Measurements from ENCODE around the gene CDR2.
"Not testable (repeated sequence)": the region's sequence is repeated elsewhere in the genome, so short reads cannot be mapped to it uniquely, and the experiment has no call there.

CDR2 gene

DNA sequence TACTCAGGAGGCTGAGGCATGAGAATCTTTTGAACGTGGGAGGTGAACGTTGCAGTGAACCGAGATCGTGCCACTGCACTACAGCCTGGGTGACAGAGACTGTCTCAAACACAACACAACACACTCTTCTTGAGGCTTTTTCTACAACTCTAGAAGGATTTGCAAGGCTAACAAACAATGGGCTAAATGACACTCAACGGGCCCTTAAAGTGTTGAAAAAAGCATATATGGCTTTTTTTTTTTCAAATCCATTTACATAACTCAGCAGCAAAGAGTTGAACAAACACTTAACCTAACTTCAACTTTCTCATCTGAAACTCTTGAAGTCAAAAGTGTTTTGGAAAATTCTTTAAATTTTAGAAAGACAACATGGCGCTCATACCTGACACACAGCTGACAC lies 22.3 kb downstream of the CDR2 start:
- no peak overlapping the region for H3K9ac ChIP-seq (ENCODE audit: low read depth, low read length)
- H3K4me1 ChIP-seq (ENCODE audit: insufficient read depth, low read length): peaks cover 17% of the 10 kb centered on the region
- no peaks in the 10 kb centered on the region for H3K9me3 ChIP-seq (ENCODE audit: control insufficient read depth, insufficient read depth, low read length)
- H3K36me3 ChIP-seq (ENCODE audit: insufficient read depth, low read length): peaks cover 17% of the 10 kb centered on the region

DNA sequence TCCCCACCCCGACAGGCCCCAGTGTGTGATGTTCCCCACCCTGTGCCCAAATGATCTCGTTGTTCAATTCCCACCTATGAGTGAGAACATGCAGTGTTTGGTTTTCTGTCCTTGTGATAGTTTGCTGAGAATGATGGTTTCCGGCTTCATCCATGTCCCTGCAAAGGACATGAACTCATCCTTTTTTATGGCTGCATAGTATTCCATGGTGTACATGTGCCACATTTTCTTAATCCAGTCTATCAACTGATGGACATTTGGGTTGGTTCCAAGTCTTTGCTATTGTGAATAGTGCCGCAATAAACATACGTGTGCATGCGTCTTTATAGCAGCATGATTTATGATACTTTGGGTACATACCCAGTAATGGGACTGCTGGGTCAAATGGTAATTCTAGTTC lies 23.4 kb downstream of the CDR2 start:
- H3K36me3 ChIP-seq (ENCODE audit: insufficient read depth, low read length): peaks cover 23% of the 10 kb centered on the region
- H3K4me1 ChIP-seq (ENCODE audit: insufficient read depth, low read length): peaks cover 17% of the 10 kb centered on the region
- H3K9ac ChIP-seq (ENCODE audit: low read depth, low read length); H3K9me3 ChIP-seq (ENCODE audit: control insufficient read depth, insufficient read depth, low read length): not testable (repeated sequence)

DNA sequence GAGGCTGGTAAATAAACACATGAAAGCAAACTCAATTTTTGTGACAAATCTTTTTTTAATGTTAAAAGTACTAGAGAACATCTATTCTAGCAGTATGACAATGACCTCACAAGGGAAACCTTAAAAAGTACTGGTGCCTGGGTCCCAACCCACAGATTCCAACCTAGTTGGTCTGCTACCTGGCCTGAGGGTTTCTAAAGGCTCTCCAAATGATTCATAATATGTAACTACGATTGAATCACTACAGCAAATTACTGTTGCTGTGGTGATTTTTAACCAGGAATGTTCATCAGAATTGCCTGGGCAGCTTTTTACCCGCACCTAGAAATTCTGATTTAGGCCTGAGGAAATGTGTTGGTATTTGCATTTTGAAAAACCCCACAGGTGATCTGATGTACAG lies 26.1 kb downstream of the CDR2 start:
- H3K9me3 ChIP-seq (ENCODE audit: control insufficient read depth, insufficient read depth, low read length): no peaks in the 10 kb centered on the region
- H3K9ac ChIP-seq (ENCODE audit: low read depth, low read length): no peak overlapping the region
- peaks cover 23% of the 10 kb centered on the region for H3K36me3 ChIP-seq (ENCODE audit: insufficient read depth, low read length)
- peaks cover 11% of the 10 kb centered on the region for H3K4me1 ChIP-seq (ENCODE audit: insufficient read depth, low read length)

DNA sequence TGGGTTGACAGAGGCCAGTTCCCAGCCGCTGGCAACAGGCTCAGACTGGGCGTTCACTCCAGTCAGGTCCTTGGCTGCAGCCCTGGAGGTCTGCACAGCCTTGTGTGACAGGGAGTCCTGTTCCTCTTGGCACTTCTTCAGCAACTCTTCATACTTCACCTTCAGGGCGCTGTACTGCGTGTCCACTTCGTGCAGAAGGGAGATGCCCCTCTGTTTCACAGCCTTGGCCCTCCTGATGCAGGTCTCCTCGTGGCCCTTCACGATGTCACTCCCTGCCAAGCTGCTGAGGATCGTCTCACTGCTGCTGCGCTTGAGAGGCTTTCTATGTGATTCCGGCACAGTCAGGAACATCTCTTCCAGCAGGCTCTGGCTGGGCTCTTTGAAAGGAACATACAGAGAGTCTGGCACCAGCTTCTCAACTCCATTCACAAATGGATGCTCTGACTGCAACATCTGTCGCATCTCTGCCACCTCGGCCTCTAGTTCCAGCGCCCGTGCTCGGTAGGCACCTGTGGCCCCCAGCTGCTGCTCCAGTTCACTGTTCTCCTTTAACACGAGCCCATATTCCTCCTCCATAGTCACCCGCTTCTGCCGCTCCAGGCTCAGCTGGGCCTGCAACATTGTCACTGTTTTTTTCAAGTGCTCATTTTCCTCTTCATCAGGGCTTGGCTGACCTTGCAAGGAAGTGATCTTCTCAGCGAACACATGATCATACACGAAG lies 27.2 kb downstream of the CDR2 start:
- no peak overlapping the region for H3K9ac ChIP-seq (ENCODE audit: low read depth, low read length)
- peaks cover 23% of the 10 kb centered on the region for H3K36me3 ChIP-seq (ENCODE audit: insufficient read depth, low read length)
- peaks cover under 1% of the 10 kb centered on the region; the same call in 1 of the 2 replicates for H3K4me1 ChIP-seq (ENCODE audit: insufficient read depth, low read length)
- H3K9me3 ChIP-seq (ENCODE audit: control insufficient read depth, insufficient read depth, low read length): no peaks in the 10 kb centered on the region

DNA sequence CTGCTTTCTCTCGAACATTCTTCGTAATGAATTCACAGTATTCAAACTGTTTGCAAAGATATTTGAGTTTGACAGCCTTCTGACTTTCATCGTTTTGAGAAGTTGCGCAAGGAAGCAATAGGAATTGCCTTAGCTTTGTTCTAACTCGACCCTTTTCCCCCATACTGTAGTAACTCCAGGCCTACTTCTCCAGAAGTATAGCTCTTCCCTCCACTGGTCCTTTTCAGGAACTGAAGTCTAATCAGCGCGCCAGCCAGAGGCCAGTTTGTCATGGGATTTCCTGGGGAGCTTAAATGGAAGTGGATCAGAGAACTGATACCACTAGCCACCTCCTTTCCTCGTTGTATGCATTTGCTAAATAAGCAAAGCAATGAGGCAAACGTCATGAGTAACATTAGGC lies 27.9 kb downstream of the CDR2 start:
- Histone ChIP-seq H3K9me3 (ENCODE audit: control insufficient read depth, insufficient read depth, low read length) (no peaks in the 10 kb centered on the region), H3K4me1 (ENCODE audit: insufficient read depth, low read length) (no peaks in the 10 kb centered on the region), H3K36me3 (ENCODE audit: insufficient read depth, low read length) (peaks cover 23% of the 10 kb centered on the region), H3K9ac (ENCODE audit: low read depth, low read length) (no peak overlapping the region)

DNA sequence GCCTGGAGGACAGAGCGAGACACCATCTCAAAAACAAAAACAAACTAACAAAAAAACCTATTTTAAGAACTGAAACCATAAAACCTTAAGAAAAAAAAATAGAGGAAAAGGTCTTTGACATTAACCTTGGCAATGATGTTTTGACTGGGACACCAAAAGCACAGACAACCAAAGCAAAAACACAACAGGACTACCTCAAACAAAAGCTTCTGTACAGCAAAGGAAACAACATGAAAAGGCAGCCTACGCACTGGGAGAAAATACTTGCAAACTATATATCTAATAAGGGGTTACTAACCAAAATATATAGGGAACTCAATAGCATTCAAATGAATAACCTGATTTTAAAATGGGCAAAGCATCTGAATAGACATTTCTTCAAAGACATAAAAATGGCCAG lies 32.3 kb downstream of the CDR2 start:
- Histone ChIP-seq H3K9me3 (ENCODE audit: control insufficient read depth, insufficient read depth, low read length) (peaks cover 7% of the 10 kb centered on the region; the same call in 1 of the 2 replicates), H3K36me3 (ENCODE audit: insufficient read depth, low read length) (peaks cover 5% of the 10 kb centered on the region), H3K9ac (ENCODE audit: low read depth, low read length) (no peak overlapping the region), H3K4me1 (ENCODE audit: insufficient read depth, low read length) (no peaks in the 10 kb centered on the region)

DNA sequence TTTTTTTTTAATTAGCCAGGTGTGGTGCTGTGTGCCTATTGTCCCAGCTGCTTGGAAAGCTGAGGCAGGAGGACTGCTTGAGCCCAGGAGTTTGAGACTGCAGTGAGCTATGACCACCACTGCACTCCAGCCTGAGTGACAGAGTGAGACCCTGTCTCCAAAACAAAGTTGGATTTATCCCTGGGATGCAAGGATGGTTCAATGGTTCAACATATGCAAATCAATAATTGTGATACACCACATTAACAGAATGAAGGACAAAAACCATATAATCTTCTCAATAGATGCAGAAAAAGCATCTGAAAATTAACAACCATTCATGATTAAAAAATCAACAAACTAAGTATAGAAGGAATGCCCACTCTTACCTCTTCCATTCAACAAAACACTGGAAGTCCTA lies 33.5 kb downstream of the CDR2 start:
- Histone ChIP-seq H3K9me3 (ENCODE audit: control insufficient read depth, insufficient read depth, low read length) (peaks cover 13% of the 10 kb centered on the region; the same call in 1 of the 2 replicates), H3K36me3 (ENCODE audit: insufficient read depth, low read length) (peaks cover 5% of the 10 kb centered on the region), H3K4me1 (ENCODE audit: insufficient read depth, low read length) (no peaks in the 10 kb centered on the region), H3K9ac (ENCODE audit: low read depth, low read length) (no peak overlapping the region)

DNA sequence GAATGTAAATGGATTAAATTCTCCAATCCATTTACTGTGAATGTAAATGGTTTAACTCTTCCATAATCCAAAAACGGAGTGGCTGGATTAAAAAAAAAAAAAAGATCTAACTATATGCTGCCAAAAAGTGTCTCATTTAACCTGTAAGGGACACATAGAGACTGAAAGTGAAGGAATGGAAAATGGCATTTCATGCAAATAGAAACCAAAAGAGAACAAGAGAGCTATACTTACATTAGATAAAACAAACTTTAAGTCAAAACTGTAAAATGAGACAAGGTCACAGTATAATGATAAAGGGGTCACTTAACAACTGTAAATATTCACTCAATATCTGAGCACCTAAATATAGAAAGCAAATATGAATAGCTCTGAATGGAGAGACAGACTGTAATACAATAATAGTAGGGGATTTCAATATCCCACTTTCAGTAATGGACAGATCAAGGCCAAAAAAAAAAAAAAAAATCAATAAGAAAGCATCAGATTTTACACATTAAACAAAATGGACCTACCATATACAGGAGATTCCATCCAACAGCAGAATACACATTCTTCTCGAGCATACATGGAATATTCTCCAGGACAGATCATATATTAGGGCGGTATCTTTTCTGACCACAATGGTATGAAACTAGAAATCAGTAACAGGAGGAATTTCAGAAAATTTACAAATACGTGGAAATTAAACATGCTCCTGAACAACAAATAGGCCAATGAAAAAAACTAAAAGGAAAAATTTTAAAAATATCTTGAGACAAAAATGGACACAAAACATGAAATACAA lies 36.4 kb downstream of the CDR2 start:
- Histone ChIP-seq H3K9me3 (ENCODE audit: control insufficient read depth, insufficient read depth, low read length) (peaks cover 16% of the 10 kb centered on the region), H3K9ac (ENCODE audit: low read depth, low read length) (no peak overlapping the region), H3K36me3 (ENCODE audit: insufficient read depth, low read length) (peaks cover 31% of the 10 kb centered on the region), H3K4me1 (ENCODE audit: insufficient read depth, low read length) (no peaks in the 10 kb centered on the region)

DNA sequence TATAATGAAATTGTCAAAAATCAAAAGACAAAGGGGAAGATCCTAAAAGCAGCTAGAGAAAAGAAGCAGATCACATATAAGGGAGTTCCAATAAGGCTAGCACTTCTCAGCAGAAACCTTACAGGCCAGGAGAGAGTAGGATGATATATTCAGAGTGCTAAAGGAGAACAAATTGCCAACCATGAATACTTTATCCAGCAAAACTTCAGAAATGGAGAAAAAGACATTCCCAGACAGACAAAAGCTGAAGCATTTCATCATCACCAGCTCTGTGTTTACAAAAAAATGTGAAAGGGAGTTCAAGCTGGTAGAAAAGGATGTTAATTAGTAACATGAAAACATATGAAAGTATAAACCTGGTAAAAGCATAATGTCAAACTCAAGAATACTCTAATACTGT lies 37.4 kb downstream of the CDR2 start:
- no peak overlapping the region for H3K9ac ChIP-seq (ENCODE audit: low read depth, low read length)
- peaks cover 34% of the 10 kb centered on the region for H3K36me3 ChIP-seq (ENCODE audit: insufficient read depth, low read length)
- peaks cover 16% of the 10 kb centered on the region for H3K9me3 ChIP-seq (ENCODE audit: control insufficient read depth, insufficient read depth, low read length)
- H3K4me1 ChIP-seq (ENCODE audit: insufficient read depth, low read length): no peaks in the 10 kb centered on the region

DNA sequence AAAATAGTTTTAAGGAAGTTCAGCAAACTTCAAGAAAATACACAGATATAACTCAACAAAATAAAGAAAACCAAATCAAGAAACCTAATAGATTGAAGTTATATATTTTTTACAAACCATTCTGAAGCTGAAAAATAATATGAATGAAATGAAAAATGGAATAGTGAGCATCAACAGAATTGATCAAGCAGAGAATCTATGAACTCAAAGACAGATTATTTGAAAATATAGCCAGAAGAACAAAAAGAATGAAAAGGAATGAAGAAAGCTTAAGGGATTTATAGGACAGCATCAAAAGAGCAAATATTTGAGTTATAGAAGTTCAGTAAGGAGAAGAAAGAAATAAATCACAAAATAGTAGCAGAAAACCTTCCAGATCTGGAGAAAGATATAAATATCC lies 37.8 kb downstream of the CDR2 start:
- Histone ChIP-seq H3K36me3 (ENCODE audit: insufficient read depth, low read length) (peaks cover 39% of the 10 kb centered on the region), H3K9ac (ENCODE audit: low read depth, low read length) (no peak overlapping the region), H3K4me1 (ENCODE audit: insufficient read depth, low read length) (no peaks in the 10 kb centered on the region), H3K9me3 (ENCODE audit: control insufficient read depth, insufficient read depth, low read length) (peaks cover 16% of the 10 kb centered on the region)

DNA sequence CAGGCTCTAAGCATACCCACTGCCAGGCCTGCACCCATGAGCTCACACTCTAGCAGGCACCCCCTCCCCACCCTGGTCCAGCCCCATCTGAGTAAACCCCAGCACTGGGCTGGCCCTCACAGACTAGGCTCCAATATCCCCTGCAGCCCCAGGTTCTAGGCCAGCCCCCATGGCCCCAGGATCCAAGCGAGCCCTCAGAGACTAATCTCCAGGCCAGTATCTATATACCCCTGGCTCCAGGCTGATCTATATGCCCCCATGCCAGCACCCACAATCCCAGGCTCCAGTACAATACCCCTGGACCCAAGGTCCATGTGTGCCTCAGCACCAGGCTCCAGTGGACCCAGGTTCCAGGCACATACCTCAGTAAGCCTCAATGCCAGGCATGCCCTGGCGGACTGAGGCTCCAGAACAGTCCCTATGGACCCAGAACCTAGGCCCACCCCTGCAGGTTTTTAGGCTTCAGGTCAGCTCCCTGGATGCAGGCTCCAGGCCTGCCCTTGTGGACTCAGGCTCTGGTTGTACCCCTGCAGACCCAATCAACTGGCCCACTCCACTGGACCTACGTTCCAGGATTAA lies 38.7 kb downstream of the CDR2 start:
- Histone ChIP-seq H3K36me3 (ENCODE audit: insufficient read depth, low read length) (peaks cover 40% of the 10 kb centered on the region), H3K4me1 (ENCODE audit: insufficient read depth, low read length) (no peaks in the 10 kb centered on the region), H3K9ac (ENCODE audit: low read depth, low read length) (no peak overlapping the region), H3K9me3 (ENCODE audit: control insufficient read depth, insufficient read depth, low read length) (peaks cover 16% of the 10 kb centered on the region)

DNA sequence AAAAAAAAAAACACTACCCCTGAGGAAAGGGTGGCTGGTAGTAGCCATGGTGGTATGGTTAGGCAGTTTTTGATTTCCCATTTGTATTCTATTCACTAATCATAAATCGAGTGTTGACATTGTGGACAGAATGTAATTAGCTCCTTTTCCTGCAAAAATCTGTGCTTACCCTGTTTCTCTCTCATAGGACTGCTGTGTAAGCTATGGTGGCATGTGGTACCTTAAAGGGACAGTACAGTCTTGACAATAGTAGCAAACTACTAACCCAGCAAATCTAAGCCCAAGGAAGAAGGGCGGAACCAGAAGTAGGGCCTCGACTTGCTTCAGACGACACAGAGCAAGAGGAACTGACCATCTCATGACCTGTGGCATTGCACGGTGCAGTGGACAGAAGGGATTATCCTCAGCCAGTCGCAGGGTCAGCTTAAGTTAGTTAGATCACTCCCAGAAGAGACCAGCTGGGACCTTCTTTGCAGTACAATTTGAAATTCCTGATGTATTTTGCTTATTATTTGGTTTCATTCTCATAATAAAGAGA lies 40.9 kb downstream of the CDR2 start:
- Histone ChIP-seq H3K9ac (ENCODE audit: low read depth, low read length) (no peak overlapping the region), H3K4me1 (ENCODE audit: insufficient read depth, low read length) (no peaks in the 10 kb centered on the region), H3K36me3 (ENCODE audit: insufficient read depth, low read length) (peaks cover 43% of the 10 kb centered on the region), H3K9me3 (ENCODE audit: control insufficient read depth, insufficient read depth, low read length) (peaks cover 10% of the 10 kb centered on the region)

DNA sequence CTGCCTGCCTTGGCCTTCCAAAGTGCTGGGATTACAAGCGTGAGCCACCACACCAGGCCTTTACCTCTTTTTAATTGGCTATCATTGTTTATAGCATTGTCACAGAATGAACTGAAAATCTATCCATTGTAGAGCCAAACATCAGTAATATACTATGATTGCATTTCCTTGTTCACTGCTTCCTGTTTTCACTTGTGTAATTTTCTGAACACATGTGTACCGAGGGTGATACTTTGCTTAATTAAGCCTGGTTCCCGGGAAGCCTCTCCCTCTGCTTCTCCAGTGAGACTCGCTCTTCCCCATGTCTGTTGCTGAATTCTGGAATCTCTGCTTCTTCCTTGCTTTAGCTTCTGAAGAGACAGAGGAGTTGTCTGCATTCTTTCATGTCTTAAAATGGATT lies 44.1 kb downstream of the CDR2 start:
- Histone ChIP-seq H3K4me1 (ENCODE audit: insufficient read depth, low read length) (no peaks in the 10 kb centered on the region), H3K9ac (ENCODE audit: low read depth, low read length) (no peak overlapping the region), H3K36me3 (ENCODE audit: insufficient read depth, low read length) (peaks cover 32% of the 10 kb centered on the region), H3K9me3 (ENCODE audit: control insufficient read depth, insufficient read depth, low read length) (no peaks in the 10 kb centered on the region)

DNA sequence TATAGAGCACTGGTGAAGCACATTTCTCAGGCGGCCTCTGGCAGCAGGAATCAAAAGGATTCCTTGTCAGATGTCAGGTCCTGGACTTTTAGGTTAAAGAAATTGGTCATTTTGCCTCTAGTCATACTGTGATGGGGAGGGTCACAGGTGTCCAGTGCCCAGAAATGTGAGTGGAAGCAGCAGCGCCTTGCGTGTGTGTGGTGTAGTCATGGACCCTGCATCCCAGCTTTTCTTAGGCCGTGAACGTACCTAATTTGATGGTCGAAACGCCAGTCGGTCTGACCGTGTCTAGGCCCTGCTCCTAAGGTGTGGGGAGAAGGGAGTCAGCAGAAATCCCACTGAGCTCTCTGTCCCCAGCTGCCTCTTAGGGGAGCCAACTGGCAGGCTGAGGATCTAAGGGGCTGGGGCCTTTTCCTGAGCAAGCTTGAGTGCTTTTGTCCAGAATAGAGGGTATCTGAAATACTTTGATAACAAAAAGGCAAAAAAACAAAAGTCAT lies 45.2 kb downstream of the CDR2 start:
- no peaks in the 10 kb centered on the region for H3K9me3 ChIP-seq (ENCODE audit: control insufficient read depth, insufficient read depth, low read length)
- no peak overlapping the region for H3K9ac ChIP-seq (ENCODE audit: low read depth, low read length)
- peaks cover 26% of the 10 kb centered on the region for H3K36me3 ChIP-seq (ENCODE audit: insufficient read depth, low read length)
- H3K4me1 ChIP-seq (ENCODE audit: insufficient read depth, low read length): no peaks in the 10 kb centered on the region
